NCI-H2196 (cell line): ENCODE data around the gene SEMA6A.

Experiments
- DNase-seq: peaks from one replicate; lab custom pipeline; 2025; ENCODE audit not compliant: unreplicated experiment; lab: John Stamatoyannopoulos, UW

Gene SEMA6A

GRCh38 chr5:116466727-116467464 lies 107.7 kb downstream of the SEMA6A start:
- no peak for DNase-seq

GRCh38 chr5:116465411-116465810 lies 109.2 kb downstream of the SEMA6A start:
- no peak for DNase-seq

- no peak for DNase-seq
Observed at GRCh38 chr5:116464144-116464708, 110.4 kb downstream of the SEMA6A start.

- DNase-seq, result no peak
Observed at GRCh38 chr5:116462500-116462899, 112.1 kb downstream of the SEMA6A start.

- DNase-seq, result no peak
Observed at GRCh38 chr5:116459301-116459700, 115.3 kb downstream of the SEMA6A start.

- DNase-seq, result no peak
Observed at GRCh38 chr5:116457062-116457461, 117.6 kb downstream of the SEMA6A start.

GRCh38 chr5:116456036-116456435 lies 118.6 kb downstream of the SEMA6A start:
- DNase-seq, result no peak

GRCh38 chr5:116455061-116455460 lies 119.6 kb downstream of the SEMA6A start:
- no peak for DNase-seq

- no peak for DNase-seq
Observed at GRCh38 chr5:116454417-116454927, 120.2 kb downstream of the SEMA6A start.

GRCh38 chr5:116453988-116454411 lies 120.6 kb downstream of the SEMA6A start:
- DNase-seq, result no peak

- no peak for DNase-seq
Observed at GRCh38 chr5:116452774-116453368, 121.8 kb downstream of the SEMA6A start.

GRCh38 chr5:116451905-116452450 lies 122.6 kb downstream of the SEMA6A start:
- DNase-seq, result no peak

- DNase-seq, result no peak
Observed at GRCh38 chr5:116451066-116451465, 123.6 kb downstream of the SEMA6A start.

GRCh38 chr5:116449458-116449857 lies 125.2 kb downstream of the SEMA6A start:
- no peak for DNase-seq

GRCh38 chr5:116448870-116449427 lies 125.7 kb downstream of the SEMA6A start:
- DNase-seq, result no peak

- DNase-seq, result no peak
Observed at GRCh38 chr5:116448450-116448849, 126.2 kb downstream of the SEMA6A start.

GRCh38 chr5:116446356-116447005 lies 128.1 kb downstream of the SEMA6A start:
- DNase-seq, result no peak

- no peak for DNase-seq
Observed at GRCh38 chr5:116445311-116445710, 129.3 kb downstream of the SEMA6A start.

- no peak for DNase-seq
Observed at GRCh38 chr5:116444373-116445295, 130.0 kb downstream of the SEMA6A start.
